ENCODE measurements around the gene SMURF1.

Gene SMURF1

DNA sequence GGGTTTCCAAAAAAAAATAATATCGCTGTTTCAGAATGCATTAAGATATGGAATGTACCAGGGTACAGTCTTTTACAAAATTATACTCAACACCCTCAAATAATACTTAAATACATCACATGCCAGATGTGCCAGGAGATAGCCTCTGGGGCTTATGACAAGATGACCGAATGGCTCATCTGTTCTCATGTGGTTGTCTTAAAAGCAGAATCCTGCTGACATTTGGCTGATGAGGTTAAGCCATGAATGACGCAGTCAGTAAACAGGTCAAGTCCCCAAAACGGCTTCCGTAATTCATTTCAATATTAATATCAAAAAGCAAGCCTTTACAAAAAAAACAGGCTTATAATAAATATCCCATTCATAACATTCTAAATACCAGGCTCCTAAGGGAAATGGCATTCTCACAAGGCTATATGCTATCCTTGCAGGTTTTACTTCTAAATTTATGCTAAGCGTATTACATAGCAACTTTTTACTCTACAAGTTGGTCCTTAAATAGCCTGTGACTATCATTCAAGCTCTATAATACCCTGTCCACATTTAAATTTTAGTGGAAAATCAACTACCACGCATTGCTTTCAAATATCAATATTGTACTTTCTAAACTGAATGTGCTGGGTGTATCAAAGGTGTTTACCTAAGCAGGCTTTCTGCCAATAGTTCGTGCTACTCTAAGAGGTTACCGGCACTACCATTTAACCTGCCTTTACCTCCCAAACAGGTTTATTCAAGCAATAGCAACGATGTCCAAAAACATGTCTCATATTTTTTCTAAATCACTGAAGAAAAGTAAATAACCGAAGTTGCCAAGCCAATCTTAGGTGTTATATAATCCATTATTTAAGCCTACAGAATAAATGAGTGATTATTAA lies 15.6 kb downstream of the SMURF1 start:
- in situ Hi-C loops (cut with MboI; ENCODE audit: low pct_unique_long_range_greater_than_20kb, low sequenced_read_pairs, unreplicated experiment): no loop called here
- no peak for DNase-seq (ENCODE audit: low spot score)
- TF ChIP-seq, protein P1, sequence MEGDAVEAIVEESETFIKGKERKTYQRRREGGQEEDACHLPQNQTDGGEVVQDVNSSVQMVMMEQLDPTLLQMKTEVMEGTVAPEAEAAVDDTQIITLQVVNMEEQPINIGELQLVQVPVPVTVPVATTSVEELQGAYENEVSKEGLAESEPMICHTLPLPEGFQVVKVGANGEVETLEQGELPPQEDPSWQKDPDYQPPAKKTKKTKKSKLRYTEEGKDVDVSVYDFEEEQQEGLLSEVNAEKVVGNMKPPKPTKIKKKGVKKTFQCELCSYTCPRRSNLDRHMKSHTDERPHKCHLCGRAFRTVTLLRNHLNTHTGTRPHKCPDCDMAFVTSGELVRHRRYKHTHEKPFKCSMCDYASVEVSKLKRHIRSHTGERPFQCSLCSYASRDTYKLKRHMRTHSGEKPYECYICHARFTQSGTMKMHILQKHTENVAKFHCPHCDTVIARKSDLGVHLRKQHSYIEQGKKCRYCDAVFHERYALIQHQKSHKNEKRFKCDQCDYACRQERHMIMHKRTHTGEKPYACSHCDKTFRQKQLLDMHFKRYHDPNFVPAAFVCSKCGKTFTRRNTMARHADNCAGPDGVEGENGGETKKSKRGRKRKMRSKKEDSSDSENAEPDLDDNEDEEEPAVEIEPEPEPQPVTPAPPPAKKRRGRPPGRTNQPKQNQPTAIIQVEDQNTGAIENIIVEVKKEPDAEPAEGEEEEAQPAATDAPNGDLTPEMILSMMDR (IDR thresholded peaks at IDR 0.05; ENCODE audit: extremely low read depth, insufficient read depth, missing control alignments): no peak

DNA sequence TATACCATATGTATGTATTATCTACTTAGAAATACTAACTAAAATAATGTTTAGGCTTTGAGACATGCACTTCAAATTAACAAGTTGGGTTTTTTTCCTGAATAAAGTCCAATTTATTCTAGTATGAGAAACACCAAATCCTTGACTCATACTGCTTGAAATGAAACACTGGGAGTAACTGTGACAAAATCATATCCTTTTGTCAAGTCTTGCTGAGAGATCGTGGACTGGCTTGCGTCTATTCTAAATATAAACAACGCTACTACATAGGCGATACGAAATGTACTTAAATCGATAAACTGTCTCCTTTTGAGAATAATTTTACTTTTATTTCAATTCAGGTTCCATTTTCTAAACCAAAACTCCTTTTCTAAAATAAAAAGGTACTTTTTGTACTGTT lies 16.3 kb downstream of the SMURF1 start:
- DNase-seq (ENCODE audit: low spot score): no peak
- in situ Hi-C loops (cut with MboI; ENCODE audit: low pct_unique_long_range_greater_than_20kb, low sequenced_read_pairs, unreplicated experiment): no loop called here
- TF ChIP-seq, protein P1 (IDR thresholded peaks at IDR 0.05; ENCODE audit: extremely low read depth, insufficient read depth, missing control alignments): no peak

DNA sequence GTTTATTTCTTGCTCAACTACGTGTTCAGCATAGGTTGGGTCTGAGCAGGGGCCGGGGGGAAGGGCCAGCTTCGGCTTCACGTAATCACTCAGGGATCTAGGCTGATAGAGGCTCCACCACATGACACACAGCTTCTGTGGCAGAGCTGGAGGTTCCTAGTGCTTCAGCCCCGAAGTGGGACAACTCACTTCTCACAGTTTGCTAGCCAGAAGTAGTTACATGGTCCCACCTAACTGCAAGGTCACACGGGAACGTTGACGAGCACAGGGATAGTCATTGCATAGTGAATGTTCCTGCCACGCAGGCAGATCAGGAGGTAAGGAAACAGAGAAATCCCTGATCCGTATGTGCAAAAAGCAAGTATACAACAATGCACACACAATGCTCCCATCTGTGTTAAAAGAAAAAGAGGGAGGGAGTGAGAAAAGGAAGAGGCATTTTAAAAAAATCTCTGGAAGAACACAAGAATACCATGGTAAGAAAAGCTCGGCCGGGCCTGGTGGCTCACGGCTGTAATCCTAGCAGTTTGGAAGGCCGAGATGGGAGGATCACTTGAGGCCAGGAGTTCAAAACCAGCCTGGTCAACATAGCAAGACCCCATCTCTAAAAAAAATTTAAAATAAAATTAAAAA lies 16.9 kb downstream of the SMURF1 start:
- TF ChIP-seq, protein P1 (IDR thresholded peaks at IDR 0.05; ENCODE audit: extremely low read depth, insufficient read depth, missing control alignments): no peak
- no peak for DNase-seq (ENCODE audit: low spot score)
- in situ Hi-C loops (cut with MboI; ENCODE audit: low pct_unique_long_range_greater_than_20kb, low sequenced_read_pairs, unreplicated experiment): no loop called here

DNA sequence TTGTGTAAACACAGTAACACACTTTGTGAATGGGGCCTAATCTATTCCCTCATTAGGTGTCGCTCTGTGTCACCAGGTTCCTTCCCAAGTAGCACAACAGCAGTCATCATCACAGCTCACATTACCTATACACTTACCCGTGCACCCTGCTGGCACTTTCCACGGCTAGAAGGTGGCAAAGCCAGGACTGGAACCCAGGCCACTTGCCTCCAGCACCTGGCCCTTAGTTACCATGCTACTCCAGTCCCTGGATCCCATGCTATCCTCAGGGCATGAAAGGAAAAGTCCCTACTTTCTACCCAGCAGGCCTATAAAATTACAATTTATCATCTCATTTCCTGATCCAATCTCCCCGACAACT lies 18.4 kb downstream of the SMURF1 start:
- in situ Hi-C loops (cut with MboI; ENCODE audit: low pct_unique_long_range_greater_than_20kb, low sequenced_read_pairs, unreplicated experiment): no loop called here
- DNase-seq (ENCODE audit: low spot score): no peak

DNA sequence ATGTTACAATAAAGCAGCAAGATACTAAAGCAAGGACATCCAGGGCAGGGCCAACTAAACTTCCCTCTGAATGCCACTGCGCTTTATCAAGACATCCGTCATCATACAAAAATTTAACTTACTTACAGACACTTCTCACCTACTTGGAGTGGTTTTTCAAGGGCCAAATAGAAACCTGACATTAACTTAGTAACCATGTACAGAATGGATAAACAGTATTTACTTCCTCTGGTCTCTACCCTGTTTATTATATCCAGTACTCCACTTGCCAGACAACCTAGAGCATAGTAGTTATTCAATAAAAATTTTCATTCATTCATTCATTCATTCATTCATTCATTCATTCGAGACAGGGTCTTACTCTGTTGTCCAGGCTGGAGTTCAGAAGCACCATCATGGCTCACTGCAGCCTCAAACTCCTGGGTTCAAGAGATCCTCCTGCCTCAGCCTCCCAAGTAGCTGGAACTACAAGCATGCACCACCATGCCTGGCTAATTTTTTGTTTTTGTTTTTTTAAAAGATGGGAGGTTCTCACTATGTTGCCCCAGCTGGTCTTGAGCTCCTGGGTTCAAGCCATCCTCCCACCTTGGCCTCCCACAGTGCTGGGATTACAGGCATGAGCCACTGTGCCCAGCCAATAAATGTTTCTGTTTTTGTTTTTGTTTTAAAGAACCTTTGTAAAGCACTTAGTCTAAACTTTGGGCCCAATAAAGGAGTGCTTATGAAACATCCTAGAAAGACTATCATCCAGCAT lies 19.0 kb downstream of the SMURF1 start:
- DNase-seq (ENCODE audit: low spot score): no peak
- TF ChIP-seq, protein P1 (IDR thresholded peaks at IDR 0.05; ENCODE audit: extremely low read depth, insufficient read depth, missing control alignments): no peak
- in situ Hi-C loops (cut with MboI; ENCODE audit: low pct_unique_long_range_greater_than_20kb, low sequenced_read_pairs, unreplicated experiment): no loop called here

More for the DNA sequence above, 18.4 kb downstream of the SMURF1 start:
- TF ChIP-seq, protein P1 (IDR thresholded peaks at IDR 0.05; ENCODE audit: extremely low read depth, insufficient read depth, missing control alignments): no peak

DNA sequence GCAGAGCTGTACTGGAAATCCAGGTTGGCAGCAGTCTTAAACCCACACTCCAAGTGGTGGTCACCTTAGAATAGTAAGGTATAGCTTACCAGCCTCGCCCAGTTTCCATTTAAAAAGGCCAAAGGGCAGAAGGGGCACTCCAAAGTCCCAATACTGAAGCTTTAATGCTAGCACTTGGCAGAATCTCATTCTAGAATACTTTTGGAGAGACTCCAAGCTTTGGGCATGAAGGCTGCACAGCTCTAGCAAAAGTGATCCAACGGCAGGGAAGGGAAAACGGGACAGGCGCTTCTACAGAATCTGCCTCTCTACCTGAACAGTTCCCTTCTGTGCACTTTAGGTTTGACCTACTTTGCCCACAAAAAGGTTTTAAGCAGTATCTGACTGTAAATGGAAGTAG lies 19.7 kb downstream of the SMURF1 start:
- in situ Hi-C loops (cut with MboI; ENCODE audit: low pct_unique_long_range_greater_than_20kb, low sequenced_read_pairs, unreplicated experiment): no loop called here
- DNase-seq (ENCODE audit: low spot score): no peak
- TF ChIP-seq, protein P1 (IDR thresholded peaks at IDR 0.05; ENCODE audit: extremely low read depth, insufficient read depth, missing control alignments): no peak
